Stimulated activated CD8-positive, alpha-beta memory T cell treated with anti-CD3 and anti-CD28 coated beads, Interleukin-4, amount 100 ng/mL, for 1 hour (primary cell): ENCODE results near the gene PERP.
"Not testable (repeated sequence)": the region's sequence is repeated elsewhere in the genome, so short reads cannot be mapped to it uniquely, and the experiment has no call there.

Experiments
- DNase-seq, 2 donors: peaks; one replicate each; pipeline ENCODE4 v3.0.0-alpha.2; 2020; ENCODE audit warnings: low read depth in 2 of 2, low spot score in 1 of 2

The PERP gene

DNA sequence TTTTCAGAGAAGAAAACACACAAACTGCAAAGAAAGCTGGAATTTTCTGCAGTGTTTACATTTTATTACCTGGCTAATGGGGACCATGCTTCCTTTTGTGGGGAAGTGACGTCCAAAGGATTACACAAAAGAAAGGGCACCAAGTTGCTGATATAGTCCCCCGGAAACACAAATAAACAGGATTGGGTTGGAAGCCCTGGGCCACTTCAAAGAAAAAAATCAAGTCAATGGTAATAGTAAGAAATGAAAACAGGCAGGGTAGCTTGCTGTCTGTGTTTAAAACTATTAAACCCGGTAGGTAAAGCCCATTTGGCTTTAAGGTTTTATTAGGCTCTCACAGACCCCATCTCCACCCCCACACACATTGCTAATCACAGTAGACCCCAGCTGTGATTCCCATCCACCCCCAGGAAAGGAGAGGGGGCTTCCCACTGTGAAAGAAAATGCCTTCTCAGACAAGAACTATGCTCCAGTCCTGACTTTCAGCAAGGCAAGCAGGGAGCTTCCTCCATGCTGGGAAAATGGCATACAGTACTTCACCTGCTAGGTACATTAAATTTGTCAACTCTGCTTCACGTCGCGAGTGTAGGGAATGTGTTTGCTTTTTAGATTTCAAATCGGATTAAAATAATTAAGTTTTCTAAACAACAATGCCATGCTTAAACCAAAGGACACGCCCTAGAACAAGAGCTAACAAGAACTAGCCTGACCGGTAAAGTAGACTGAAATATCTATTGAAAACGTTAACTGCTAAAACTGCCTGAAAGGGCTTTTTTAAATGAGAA is 1.1 kb downstream of the PERP start:
- DNase-seq: no peak

DNA sequence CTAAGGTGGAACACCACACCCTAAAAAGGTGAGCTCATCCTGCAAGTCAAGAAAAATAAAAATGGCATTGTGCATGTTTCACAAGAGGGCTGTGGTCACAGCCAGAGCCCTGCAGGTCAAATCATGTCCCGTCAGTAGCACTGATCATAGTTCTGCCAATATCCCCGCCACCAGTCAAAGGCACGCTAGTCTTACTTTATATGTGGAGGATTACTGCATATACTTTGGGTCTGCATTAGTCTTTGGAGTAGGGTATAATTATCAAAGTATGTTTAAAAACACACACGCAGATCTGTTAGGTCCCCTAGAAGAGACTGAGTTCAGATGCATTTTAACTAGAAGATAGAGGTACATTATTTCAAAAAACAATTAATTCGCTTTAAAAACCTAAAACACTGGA is 1.8 kb downstream of the PERP start:
- no peak for DNase-seq

DNA sequence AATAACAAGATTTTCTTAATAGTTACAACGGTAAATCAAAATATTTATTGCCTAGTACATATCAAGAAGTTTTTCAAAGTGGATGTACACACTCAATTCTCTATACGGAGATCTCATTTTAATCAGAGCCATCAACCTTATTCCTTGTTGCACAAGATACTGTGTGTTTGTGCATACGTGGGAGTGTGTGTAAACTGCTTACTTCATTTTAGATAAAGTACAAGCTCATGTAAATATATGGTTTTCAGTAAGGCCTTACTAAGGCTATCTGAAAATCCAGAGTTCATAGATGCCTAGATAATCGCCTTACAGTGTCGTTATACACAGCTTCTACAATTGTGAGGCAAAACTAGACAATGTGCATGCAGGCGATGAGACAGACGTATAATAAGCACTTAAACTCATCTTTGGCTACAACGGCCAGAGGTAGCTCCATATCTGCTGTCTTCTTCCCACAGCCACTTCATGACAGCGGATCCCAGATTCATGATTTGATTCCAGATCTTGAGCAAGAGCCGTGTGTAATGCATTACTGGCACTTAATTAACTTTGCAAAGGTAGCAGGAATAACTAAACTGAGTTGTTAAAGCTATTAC is 2.5 kb downstream of the PERP start:
- no peak for DNase-seq

DNA sequence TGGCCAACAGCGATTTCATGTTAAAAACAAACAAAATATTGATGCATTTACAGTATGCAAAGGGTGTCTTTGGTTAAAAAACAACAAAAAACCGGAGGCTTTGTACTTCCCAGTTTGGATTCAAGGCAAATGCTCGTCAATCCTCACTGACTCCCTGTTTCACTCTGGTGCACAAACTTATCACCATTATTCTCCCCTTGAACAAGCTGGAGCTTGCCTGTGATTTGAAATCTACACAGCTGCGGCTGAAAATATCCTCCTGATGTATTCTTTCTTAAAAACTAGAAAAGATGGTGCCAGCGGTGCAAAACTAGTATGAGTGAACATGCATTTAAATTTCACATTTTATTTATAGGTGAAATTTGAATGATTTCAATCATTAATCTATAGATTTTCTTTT is 3.3 kb downstream of the PERP start:
- no peak for DNase-seq

DNA sequence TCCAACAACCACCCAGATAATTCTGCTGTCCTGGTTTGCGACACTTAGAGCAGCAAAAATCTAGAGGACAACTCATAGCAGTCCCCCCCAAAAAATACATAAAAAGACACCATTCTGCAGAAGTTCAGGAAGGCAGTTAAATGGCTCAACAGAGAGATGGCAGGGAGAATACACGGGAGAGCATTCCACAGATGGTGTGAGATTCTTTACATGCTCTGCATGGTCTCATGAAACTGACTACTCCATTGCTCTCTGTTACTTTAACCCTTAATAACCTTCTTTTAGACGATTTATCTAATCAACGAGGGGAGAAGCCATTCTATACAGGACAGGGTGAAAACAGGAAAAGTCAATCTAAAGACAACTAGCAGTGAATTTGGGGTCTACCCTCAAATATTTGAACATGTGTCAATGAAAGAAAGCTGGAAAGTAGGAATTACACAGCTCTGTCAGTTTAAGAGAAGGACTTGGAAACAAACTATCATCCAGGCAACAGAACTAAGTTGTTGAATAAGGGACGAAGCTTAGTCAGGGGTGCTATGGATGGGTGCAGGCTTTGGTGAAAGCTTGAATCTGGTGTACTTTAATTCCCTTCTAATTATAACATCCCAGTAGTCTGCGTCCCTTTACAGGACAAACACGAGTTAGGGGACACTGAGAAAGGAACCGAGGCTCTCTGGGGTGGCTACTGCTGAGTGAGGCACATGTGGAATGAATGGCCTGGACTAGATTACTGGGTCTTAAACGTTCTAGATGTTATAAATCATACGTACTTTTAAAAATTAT is 5.1 kb downstream of the PERP start:
- no peak for DNase-seq

DNA sequence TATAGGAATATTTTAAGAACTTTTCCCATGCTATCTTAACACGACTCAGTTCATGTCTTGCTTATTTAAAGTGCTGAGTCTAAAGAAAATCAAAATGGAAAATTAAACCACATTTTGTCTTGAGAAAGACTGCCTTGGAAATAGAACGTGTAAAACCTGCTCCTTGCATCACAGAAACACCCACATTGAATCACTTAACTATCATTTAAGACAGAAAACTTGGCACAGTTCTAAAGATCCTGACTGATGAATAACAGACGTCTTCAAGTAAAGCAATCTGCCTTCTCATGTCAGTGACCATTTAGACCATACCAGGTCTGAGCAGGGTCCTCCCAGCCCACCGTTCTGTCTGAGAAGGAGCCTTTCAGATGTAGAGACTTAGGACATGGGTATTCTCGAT is 7.4 kb downstream of the PERP start:
- DNase-seq: no peak

DNA sequence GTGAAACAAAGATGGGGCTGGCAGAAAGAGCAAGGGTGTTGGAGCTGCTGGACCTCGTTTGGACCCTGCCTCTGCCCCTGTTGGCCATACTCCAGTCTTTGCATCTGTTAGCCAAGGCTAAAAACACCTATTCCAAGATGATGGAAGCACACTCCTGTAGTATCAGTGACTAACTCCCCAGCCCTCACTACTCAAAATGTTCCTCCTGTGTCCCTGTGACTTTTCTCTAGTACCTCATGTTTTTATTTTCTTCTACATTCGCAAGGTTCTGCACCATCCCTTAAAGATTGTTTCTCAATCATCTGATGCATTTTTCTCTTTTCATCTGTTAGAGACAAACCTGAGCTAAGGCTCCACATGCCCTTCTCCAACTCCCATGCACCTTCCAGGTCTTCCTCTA is 8.9 kb downstream of the PERP start:
- no peak for DNase-seq

DNA sequence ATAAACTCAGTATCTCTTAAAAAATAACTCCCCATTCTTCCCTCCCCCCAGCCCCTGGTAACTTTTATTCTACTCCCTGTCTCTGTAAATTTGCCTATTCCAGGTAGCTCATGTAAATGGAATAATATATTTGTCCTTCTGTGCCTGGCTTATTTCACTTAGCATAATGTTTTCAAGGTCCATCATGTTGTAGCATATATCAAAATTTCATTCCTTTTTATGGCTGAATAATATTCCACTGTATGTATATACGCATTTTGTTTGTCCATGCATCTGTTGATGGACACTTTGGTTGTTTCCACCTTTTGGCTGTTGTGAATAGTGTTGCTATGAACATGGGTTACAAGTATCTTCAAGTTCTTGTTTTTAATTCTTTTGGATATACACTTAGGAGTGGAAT is 13.0 kb downstream of the PERP start:
- no peak for DNase-seq

DNA sequence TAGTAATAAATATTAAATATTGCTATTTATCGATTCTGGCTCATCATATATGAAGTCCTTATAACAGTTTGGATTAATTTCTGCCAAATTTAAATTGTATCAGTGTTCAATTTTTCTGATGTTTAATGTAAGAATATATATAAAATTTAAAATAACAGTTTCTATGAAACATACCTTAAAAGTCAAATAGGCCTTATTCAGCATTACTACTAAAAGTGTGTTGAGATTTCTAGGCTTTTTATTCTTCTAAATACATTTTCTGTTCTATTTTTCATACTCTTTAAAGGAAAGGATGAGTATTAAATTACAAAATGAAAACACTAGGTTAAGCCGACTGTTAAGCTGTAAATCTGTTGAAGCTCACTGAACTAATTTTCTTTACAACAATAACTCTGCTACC is 13.6 kb downstream of the PERP start:
- no peak for DNase-seq

DNA sequence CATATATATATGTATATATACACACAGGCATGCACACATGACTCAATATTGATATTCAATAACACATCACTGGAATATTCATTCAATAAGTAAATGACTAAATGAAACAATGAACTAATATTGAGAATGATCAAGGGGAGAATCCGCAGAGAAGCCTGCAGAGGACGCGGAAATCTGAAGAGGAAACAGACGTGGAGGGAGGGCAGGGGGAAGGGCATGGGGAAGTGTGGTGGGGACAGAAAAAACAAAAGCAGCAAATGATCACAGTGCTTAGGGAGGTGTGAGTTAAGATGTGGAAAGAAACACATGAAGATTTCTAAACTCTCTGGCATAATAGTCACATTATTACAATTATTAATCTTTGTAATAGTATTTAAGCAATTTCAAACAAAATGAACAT is 14.5 kb downstream of the PERP start:
- DNase-seq: no peak

DNA sequence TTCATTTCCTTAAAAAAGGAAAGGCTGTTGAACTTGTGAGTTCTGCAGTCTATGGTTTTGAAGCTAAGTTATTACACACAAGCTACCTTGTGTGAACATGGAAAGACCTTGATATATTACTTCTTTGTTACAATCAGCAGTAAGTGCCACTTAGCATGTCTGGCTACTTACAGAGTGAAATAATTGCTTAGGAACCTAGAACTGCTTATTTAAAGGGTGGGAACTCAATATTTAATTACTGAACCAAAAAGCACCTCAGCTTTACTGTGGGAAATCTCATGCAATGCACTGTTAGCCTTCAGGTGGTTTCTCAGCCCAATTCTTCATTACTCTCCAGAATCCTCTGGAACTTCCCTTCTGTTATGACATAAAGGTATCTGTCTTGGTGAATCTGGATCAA is 17.9 kb downstream of the PERP start:
- DNase-seq: no peak

DNA sequence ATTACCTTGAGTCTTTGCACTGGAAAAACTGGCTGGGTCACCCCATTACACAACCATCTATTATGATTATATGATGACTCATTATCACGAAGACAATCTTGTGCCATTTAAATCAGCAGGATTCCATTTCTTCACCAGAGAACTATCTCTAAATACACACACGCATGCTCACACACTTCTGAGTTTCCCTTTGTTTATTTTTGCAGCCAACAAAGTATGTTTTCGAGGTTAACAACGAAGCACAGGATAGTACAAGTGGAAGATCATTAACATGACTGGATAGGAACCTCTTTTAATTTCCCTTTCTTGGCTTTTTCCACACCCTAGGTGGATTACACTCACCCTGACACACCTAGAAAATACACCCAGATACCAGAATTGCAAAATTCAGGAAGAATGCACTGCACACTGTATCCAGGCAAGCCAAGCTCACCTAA is 18.9 kb downstream of the PERP start:
- no peak for DNase-seq

DNA sequence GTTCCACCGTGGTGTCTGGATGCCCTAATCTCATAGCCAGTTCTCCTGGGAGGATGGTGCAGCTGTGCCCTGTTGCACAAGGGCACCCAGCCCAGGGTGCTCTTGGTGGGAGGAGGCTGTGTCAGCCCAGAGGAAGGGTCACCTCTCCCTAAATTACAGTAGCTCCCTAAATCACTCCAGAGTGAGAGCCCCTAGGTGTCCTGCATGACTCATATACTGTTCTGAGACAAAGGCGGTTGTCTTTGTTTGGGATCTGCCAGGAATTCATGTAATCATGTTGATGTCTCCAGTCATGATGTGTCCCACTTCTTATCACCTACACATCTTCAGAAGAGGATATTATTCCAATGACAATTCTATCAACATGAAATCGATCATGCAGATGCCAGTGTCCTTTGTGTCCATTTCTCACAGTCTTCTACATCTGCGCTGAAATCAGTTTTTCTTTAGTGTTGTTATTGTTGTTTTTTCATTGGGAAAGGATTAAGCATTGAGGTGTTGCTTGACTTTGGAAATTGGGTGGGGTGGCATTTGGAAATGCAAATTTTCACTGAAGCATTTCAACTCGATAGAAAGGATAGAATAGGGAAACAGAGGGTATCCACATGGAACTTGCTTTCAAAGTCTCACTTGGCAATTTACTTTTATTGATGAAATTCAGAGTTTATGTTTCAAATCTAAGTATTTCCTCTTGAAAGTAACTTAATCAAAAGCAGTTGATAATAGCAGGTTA is 19.5 kb downstream of the PERP start:
- DNase-seq: no peak

DNA sequence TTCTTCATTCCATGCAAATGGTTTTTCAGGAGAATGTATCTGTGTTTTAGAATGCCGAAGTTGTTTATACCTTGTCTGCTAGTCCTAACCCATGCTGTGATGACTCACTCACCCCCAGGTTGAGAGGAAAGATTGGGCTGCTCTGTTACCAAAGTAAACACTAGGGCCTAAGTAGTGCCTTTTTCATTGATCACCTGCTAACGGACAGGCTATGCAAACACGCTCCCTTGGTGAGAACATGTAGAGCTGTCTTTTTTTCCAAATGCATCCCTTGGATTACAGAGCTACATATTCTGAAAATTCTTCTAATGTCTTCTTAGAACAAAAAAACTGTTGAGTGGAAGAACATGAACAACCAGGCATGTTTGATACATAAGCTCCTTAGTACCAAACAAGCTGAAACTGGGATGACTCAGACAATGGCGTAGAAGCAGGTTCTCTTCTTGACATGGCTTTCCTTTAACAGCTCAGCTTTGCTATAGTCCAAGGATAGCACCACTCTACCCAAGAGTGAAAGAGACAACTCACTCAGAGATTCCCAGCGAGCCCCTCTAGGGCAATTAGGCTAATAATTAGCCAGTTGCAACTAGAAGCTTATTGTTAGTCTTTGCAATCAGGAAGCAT is 20.5 kb downstream of the PERP start:
- DNase-seq: no peak

DNA sequence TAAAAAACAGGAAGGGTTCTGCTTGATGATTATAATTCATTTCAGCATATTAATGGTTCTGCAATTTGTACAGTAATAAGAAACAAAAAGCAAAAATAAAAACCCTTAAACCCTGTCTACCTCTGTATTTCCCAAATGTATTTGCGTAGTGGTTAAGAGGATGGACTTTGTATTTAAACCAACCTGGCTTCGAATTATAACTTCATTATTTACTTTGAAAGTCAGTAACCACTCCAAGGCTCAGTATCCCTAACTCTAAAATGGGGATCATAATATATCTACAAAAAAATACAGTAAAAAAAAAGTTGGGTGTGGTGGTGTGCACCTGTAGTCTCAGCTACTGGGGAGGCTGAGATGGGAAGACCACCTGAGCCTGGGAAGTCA is 21.4 kb downstream of the PERP start:
- no peak for DNase-seq

DNA sequence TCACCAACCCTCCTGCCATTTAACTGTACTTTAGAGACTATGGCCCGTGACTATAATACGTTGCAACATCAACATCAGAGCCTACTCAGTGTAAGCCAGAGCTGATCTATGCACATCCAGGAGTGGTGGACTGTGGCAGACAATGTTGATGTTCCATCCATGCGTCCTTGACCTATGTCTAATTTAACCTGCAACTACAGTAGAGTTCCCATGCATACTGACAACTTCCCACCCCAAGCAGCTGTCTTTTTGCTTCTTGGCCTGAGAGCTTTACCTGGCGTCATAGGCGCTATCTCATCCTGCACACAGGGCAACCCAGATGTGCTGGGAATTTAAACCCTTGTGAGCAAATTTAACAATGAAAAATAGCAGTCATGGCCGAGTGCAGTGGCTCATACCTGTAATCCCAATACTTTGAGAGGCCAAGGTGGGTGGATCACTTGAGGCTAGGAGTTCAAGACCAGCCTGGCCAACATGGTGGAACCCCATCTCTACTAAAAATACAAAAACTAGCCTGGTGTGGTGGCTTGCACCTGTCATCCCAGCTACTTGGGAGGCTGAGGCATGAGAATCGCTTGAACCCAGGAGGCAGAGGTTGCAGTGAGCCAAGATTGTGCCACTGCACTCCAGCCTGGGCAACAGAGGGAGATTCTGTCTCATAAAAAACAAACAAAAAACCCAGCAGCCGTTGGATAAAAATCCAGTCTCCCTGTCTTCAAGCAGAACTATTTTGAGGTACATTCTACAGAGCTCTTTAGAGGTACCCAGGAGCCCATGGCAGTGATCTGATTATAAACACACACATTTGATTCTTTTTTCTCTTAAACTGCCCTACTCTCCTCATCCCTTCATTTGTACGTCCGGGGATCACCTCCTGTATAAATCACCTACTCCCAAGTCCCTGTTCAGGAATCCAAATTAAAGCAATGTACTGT is 22.0 kb downstream of the PERP start:
- no peak for DNase-seq

DNA sequence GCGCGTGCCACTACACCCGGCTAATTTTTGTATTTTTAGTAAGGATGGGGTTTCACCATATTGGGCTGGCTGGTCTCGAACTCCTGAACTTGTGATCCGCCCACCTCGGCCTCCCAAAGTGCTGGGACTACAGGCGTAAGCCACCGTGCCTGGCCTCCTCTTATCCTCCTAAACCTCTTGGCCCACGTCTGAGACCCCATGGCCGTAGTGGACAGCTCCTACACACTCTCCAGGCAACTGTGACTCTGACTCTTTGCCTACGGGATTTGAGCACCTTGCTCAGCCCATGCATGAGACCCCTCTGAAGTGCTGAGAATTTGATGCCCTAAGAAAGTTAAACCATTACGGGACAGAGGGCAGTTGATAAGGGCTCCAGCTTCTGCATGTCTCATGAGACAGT is 25.0 kb downstream of the PERP start:
- DNase-seq: no peak

DNA sequence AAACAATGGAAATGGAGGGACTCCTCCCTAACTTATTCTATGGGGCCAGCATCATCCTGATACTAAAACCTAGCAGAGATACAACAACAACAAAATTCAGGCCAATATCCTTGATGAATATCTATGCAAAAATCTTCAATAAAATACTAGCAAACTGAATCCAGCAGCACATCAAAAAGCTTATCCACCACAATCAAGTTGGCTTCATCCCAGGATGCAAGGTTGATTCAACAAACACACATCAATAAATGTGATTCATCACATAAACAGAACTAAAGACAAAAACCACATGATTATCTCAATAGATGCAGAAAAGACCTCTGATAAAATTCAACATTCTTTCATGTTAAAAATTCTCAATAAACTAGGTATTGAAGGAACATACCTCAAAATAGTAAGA is 27.7 kb downstream of the PERP start:
- not testable (repeated sequence) for DNase-seq

DNA sequence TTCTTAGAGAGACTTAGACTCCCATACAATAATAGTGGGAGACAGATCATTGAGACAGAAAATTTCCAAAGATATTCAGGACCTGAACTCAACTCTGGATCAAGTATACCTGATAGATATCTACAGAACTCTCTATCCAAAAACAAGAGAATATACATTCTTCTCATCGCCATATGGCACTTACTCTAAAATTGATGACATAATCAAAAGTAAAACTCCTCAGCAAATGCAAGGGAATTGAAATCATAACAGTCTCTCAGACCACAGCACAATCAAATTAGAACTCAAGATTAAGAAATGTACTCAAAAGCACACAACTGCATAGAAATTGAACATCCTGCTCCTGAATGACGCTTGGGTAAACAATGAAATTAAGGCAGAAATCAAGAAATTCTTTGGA is 28.7 kb downstream of the PERP start:
- no peak for DNase-seq

DNA sequence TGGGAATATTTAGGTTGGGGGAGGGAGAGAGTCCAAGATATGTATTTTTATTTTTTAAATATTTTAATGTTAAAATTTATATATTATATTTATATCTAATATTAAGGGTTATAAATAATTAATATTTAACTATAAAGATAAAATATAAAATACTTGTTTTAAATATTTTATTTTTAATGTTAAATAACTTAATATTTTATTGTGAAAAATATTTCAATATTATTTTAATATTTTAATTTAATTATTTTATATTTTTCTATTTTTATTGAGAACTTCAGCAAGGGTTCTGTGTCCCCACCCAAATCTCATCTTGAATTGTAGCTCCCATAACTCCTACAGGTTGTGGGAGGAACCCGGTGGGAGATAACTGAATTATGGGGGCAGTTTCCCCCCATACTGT is 34.0 kb downstream of the PERP start:
- DNase-seq: no peak
